HEK293 (cell line): Measurements from ENCODE around the gene ARPP19.

Experiments
- EGR2 ChIP-seq: fragments of 450-650 bp; formaldehyde crosslinking; IDR thresholded peaks from 2 replicates; pipeline ENCODE4 v1.5.1; 2016; ENCODE audit warnings: low read depth, missing biosample characterization, missing genetic modification characterization
- FEZF1 ChIP-seq: fragments of 450-650 bp; formaldehyde crosslinking; IDR thresholded peaks from 2 replicates; pipeline ENCODE4 v1.5.1; 2016; ENCODE audit warnings: missing biosample characterization, missing genetic modification characterization
- HOXA7 ChIP-seq: sonication (generic); formaldehyde crosslinking; IDR thresholded peaks from 2 replicates; pipeline ENCODE4 v1.8.1; 2022; ENCODE audit warnings: missing genetic modification reagents, borderline replicate concordance
- HOXD13 ChIP-seq: sonication (generic); formaldehyde crosslinking; IDR thresholded peaks from 2 replicates; pipeline ENCODE4 v1.8.0; 2022; ENCODE audit warnings: missing genetic modification reagents, borderline replicate concordance
- KLF16 ChIP-seq: fragments of 450-650 bp; formaldehyde crosslinking; IDR thresholded peaks from 2 replicates; pipeline ENCODE4 v1.5.1; 2017; ENCODE audit warnings: missing biosample characterization, missing genetic modification characterization
- OSR2 ChIP-seq: fragments of 450-650 bp; formaldehyde crosslinking; IDR thresholded peaks from 2 replicates; pipeline ENCODE4 v1.5.1; 2016; ENCODE audit warnings: missing biosample characterization, missing genetic modification characterization
- SALL2 ChIP-seq: fragments of 450-650 bp; formaldehyde crosslinking; IDR thresholded peaks from 2 replicates; pipeline ENCODE4 v1.5.0; 2017; ENCODE audit warnings: missing biosample characterization, mild to moderate bottlenecking, missing genetic modification characterization, borderline replicate concordance
- ZBTB20 ChIP-seq: fragments of 450-650 bp; formaldehyde crosslinking; IDR thresholded peaks from 2 replicates; pipeline ENCODE4 v1.5.1; 2016; ENCODE audit warnings: missing biosample characterization, missing genetic modification characterization
- ZBTB21 ChIP-seq: fragments of 450-650 bp; formaldehyde crosslinking; IDR thresholded peaks from 2 replicates; pipeline ENCODE4 v1.5.1; 2017; ENCODE audit warnings: missing biosample characterization, missing genetic modification characterization
- ZFHX2 ChIP-seq: fragments of 450-650 bp; formaldehyde crosslinking; conservative IDR thresholded peaks from 2 replicates; pipeline ENCODE4 v1.5.1; 2016; ENCODE audit warnings: missing biosample characterization, missing genetic modification characterization
- ZFP37 ChIP-seq: fragments of 450-650 bp; formaldehyde crosslinking; IDR thresholded peaks from 2 replicates; pipeline ENCODE4 v1.5.1; 2016; ENCODE audit warnings: missing biosample characterization, missing genetic modification characterization
- ZNF10 ChIP-seq: fragments of 450-650 bp; formaldehyde crosslinking; IDR thresholded peaks from 2 replicates; pipeline ENCODE4 v1.5.1; 2017; ENCODE audit warnings: missing biosample characterization, missing genetic modification characterization
- ZNF138 ChIP-seq: fragments of 450-650 bp; formaldehyde crosslinking; IDR thresholded peaks from 2 replicates; pipeline ENCODE4 v1.5.1; 2016; ENCODE audit warnings: missing biosample characterization, missing genetic modification characterization, borderline replicate concordance
- ZNF140 ChIP-seq: fragments of 450-650 bp; formaldehyde crosslinking; IDR thresholded peaks from 2 replicates; pipeline ENCODE4 v1.5.1; 2016; ENCODE audit warnings: missing biosample characterization, missing genetic modification characterization
- ZNF223 ChIP-seq: fragments of 450-650 bp; formaldehyde crosslinking; IDR thresholded peaks from 2 replicates; pipeline ENCODE4 v1.5.1; 2016; ENCODE audit warnings: missing biosample characterization, missing genetic modification characterization
- ZNF292 ChIP-seq: fragments of 450-650 bp; formaldehyde crosslinking; IDR thresholded peaks from 2 replicates; pipeline ENCODE4 v1.5.1; 2016; ENCODE audit warnings: low read depth, missing biosample characterization, missing genetic modification characterization, borderline replicate concordance
- ZNF394 ChIP-seq: fragments of 450-650 bp; formaldehyde crosslinking; IDR thresholded peaks from 2 replicates; pipeline ENCODE4 v1.5.1; 2016; ENCODE audit warnings: missing biosample characterization, missing genetic modification characterization, mild to moderate bottlenecking, moderate library complexity, borderline replicate concordance
- ZNF404 ChIP-seq: fragments of 450-650 bp; formaldehyde crosslinking; IDR thresholded peaks from 2 replicates; pipeline ENCODE4 v1.5.1; 2017; ENCODE audit warnings: missing biosample characterization, missing genetic modification characterization
- ZNF426 ChIP-seq: fragments of 450-650 bp; formaldehyde crosslinking; IDR thresholded peaks from 2 replicates; pipeline ENCODE4 v1.5.1; 2017; ENCODE audit warnings: missing biosample characterization, missing genetic modification characterization, mild to moderate bottlenecking, inconsistent platforms, moderate library complexity
- ZNF48 ChIP-seq: fragments of 450-650 bp; formaldehyde crosslinking; IDR thresholded peaks from 2 replicates; pipeline ENCODE4 v1.5.1; 2016; ENCODE audit warnings: missing biosample characterization, missing genetic modification characterization
- ZNF510 ChIP-seq: fragments of 450-650 bp; formaldehyde crosslinking; IDR thresholded peaks from 2 replicates; pipeline ENCODE4 v1.5.1; 2018; ENCODE audit warnings: mild to moderate bottlenecking, missing genetic modification characterization, missing biosample characterization; ENCODE audit not compliant: insufficient replicate concordance
- ZNF548 ChIP-seq: fragments of 450-650 bp; formaldehyde crosslinking; IDR thresholded peaks from 2 replicates; pipeline ENCODE4 v1.5.1; 2016; ENCODE audit warnings: missing biosample characterization, missing genetic modification characterization
- ZNF600 ChIP-seq: fragments of 450-650 bp; formaldehyde crosslinking; IDR thresholded peaks from 2 replicates; pipeline ENCODE4 v1.5.1; 2016; ENCODE audit warnings: missing biosample characterization, missing genetic modification characterization
- ZNF610 ChIP-seq: fragments of 450-650 bp; formaldehyde crosslinking; IDR thresholded peaks from 2 replicates; pipeline ENCODE4 v1.5.1; 2016; ENCODE audit warnings: missing biosample characterization, missing genetic modification characterization, borderline replicate concordance
- ZNF664 ChIP-seq: fragments of 450-650 bp; formaldehyde crosslinking; IDR thresholded peaks from 2 replicates; pipeline ENCODE4 v1.5.1; 2016; ENCODE audit warnings: missing biosample characterization, missing genetic modification characterization
- ZNF677 ChIP-seq: fragments of 450-650 bp; IDR thresholded peaks from 2 replicates; pipeline ENCODE4 v1.5.0; 2018; ENCODE audit warnings: missing biosample characterization, mild to moderate bottlenecking, missing genetic modification characterization, moderate library complexity
- ZNF747 ChIP-seq: fragments of 450-650 bp; formaldehyde crosslinking; IDR thresholded peaks from 2 replicates; pipeline ENCODE4 v1.5.1; 2016; ENCODE audit warnings: missing biosample characterization, missing genetic modification characterization
- ZNF768 ChIP-seq: fragments of 450-650 bp; formaldehyde crosslinking; IDR thresholded peaks from 2 replicates; pipeline ENCODE4 v1.5.1; 2018; ENCODE audit warnings: missing biosample characterization, mild to moderate bottlenecking, missing genetic modification characterization
- TF ChIP-seq, protein P1 (sequence below): fragments of 450-650 bp; formaldehyde crosslinking; IDR thresholded peaks from 2 replicates; pipeline ENCODE4 v1.5.1; 2017; ENCODE audit warnings: missing biosample characterization, missing genetic modification characterization
- TF ChIP-seq, protein P2 (sequence below): fragments of 450-650 bp; formaldehyde crosslinking; IDR thresholded peaks from 2 replicates; pipeline ENCODE4 v1.5.1; 2016; ENCODE audit warnings: missing biosample characterization, missing genetic modification characterization, borderline replicate concordance
- TF ChIP-seq, protein P3 (sequence below): fragments of 450-650 bp; formaldehyde crosslinking; IDR thresholded peaks from 2 replicates; pipeline ENCODE4 v1.5.1; 2016; ENCODE audit warnings: missing biosample characterization, missing genetic modification characterization
- TF ChIP-seq, protein P4 (sequence below): fragments of 450-650 bp; formaldehyde crosslinking; IDR thresholded peaks from 2 replicates; pipeline ENCODE4 v1.5.1; 2016; ENCODE audit warnings: missing biosample characterization, missing genetic modification characterization

Gene ARPP19

DNA sequence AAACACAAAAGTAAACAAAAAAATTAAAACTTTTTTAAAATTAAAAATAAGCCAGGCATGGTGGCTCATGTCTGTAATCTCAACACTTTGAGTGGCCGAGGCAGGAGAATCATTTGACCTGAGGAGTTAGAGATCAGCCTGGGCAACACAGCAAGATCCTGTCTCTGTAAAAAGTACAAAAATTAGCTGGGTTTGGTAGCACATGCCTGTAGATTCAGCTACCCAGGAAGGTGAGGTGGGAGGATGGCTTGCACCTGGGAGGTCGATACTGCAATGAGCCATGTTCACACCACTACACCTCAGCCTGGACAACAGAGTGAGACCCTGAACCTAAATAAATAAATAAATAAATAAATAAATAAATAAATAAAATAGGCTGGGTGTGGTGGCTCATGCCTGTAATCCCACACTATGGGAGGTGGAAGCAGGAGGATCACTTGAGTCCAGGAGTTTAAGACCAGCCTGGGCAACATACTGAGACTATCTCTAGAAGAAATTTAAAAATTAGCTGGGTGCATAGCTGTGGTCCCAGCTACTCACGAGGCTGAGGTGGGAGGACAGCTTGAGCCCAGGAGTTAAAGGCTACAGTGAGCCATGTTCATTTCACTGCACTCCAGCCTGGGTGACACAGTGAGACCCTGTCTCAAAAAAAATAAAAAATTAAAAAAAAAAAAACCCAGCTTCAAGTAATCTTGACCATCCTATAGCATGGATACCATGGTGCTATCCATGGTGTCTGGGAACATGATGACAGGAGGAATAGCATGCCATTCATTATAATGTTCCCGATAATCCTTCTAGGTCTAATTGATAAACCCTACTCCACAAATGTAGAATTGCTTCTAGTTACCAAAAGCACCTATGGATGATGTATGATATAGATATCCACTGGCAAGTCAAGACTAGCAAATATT is 44.4 kb downstream of the ARPP19 start (continued):
- TF ChIP-seq ZNF747, result no peak
- no peak for TF ChIP-seq ZBTB20
- no peak for TF ChIP-seq ZNF768 (tag by site-specific recombination)
- no peak for TF ChIP-seq ZNF138 (tag by site-specific recombination)
- peak; percentile 93 for TF ChIP-seq ZNF394
- no peak for TF ChIP-seq ZNF600 (tag by site-specific recombination)
- TF ChIP-seq, protein P1, sequence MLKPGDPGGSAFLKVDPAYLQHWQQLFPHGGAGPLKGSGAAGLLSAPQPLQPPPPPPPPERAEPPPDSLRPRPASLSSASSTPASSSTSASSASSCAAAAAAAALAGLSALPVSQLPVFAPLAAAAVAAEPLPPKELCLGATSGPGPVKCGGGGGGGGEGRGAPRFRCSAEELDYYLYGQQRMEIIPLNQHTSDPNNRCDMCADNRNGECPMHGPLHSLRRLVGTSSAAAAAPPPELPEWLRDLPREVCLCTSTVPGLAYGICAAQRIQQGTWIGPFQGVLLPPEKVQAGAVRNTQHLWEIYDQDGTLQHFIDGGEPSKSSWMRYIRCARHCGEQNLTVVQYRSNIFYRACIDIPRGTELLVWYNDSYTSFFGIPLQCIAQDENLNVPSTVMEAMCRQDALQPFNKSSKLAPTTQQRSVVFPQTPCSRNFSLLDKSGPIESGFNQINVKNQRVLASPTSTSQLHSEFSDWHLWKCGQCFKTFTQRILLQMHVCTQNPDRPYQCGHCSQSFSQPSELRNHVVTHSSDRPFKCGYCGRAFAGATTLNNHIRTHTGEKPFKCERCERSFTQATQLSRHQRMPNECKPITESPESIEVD (tag by site-specific recombination), result no peak
- TF ChIP-seq FEZF1 (tag by site-specific recombination), result no peak
- no peak for TF ChIP-seq ZNF48
- TF ChIP-seq, protein P2, sequence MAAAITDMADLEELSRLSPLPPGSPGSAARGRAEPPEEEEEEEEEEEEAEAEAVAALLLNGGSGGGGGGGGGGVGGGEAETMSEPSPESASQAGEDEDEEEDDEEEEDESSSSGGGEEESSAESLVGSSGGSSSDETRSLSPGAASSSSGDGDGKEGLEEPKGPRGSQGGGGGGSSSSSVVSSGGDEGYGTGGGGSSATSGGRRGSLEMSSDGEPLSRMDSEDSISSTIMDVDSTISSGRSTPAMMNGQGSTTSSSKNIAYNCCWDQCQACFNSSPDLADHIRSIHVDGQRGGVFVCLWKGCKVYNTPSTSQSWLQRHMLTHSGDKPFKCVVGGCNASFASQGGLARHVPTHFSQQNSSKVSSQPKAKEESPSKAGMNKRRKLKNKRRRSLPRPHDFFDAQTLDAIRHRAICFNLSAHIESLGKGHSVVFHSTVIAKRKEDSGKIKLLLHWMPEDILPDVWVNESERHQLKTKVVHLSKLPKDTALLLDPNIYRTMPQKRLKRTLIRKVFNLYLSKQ (tag by site-specific recombination), result no peak
- peak; percentile 19; the same call in 1 of the 2 replicates for TF ChIP-seq ZNF292 (tag by site-specific recombination)
- no peak for TF ChIP-seq ZBTB21 (tag by site-specific recombination)
- TF ChIP-seq EGR2 (tag by site-specific recombination), result no peak
- TF ChIP-seq ZNF426 (tag by site-specific recombination), result peak; percentile 80
- 0 out of 2 replicates have a peak, but pooled peaks have one; percentile 38 for TF ChIP-seq ZNF664 (tag by site-specific recombination)
- peak; percentile 48 for TF ChIP-seq ZNF510 (tag by site-specific recombination)
- no peak for TF ChIP-seq ZNF10 (tag by site-specific recombination)
- no peak for TF ChIP-seq SALL2 (tag by site-specific recombination)
- TF ChIP-seq ZNF610 (tag by site-specific recombination), result no peak
- TF ChIP-seq OSR2 (tag by site-specific recombination), result no peak
- TF ChIP-seq, protein P3, sequence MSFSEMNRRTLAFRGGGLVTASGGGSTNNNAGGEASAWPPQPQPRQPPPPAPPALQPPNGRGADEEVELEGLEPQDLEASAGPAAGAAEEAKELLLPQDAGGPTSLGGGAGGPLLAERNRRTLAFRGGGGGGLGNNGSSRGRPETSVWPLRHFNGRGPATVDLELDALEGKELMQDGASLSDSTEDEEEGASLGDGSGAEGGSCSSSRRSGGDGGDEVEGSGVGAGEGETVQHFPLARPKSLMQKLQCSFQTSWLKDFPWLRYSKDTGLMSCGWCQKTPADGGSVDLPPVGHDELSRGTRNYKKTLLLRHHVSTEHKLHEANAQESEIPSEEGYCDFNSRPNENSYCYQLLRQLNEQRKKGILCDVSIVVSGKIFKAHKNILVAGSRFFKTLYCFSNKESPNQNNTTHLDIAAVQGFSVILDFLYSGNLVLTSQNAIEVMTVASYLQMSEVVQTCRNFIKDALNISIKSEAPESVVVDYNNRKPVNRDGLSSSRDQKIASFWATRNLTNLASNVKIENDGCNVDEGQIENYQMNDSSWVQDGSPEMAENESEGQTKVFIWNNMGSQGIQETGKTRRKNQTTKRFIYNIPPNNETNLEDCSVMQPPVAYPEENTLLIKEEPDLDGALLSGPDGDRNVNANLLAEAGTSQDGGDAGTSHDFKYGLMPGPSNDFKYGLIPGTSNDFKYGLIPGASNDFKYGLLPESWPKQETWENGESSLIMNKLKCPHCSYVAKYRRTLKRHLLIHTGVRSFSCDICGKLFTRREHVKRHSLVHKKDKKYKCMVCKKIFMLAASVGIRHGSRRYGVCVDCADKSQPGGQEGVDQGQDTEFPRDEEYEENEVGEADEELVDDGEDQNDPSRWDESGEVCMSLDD (tag by site-specific recombination), result no peak
- no peak for TF ChIP-seq ZNF677 (tag by site-specific recombination)
- no peak for TF ChIP-seq ZFHX2 (tag by site-specific recombination)
- no peak for TF ChIP-seq ZNF548
- TF ChIP-seq ZNF404 (tag by site-specific recombination), result 0 out of 2 replicates have a peak, but pooled peaks have one; percentile 36
- TF ChIP-seq ZNF223 (tag by site-specific recombination), result peak; percentile 57; the same call in 1 of the 2 replicates
- no peak for TF ChIP-seq HOXD13 (CRISPR knock-in tag)
- TF ChIP-seq, protein P4, sequence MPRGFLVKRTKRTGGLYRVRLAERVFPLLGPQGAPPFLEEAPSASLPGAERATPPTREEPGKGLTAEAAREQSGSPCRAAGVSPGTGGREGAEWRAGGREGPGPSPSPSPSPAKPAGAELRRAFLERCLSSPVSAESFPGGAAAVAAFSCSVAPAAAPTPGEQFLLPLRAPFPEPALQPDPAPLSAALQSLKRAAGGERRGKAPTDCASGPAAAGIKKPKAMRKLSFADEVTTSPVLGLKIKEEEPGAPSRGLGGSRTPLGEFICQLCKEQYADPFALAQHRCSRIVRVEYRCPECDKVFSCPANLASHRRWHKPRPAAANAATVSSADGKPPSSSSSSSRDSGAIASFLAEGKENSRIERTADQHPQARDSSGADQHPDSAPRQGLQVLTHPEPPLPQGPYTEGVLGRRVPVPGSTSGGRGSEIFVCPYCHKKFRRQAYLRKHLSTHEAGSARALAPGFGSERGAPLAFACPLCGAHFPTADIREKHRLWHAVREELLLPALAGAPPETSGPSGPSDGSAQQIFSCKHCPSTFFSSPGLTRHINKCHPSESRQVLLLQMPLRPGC (tag by site-specific recombination), result no peak
- no peak for TF ChIP-seq KLF16 (tag by site-specific recombination)
- peak; percentile 57; the same call in 1 of the 2 replicates for TF ChIP-seq ZNF140 (tag by site-specific recombination)
- no peak for TF ChIP-seq ZFP37 (tag by site-specific recombination)
- TF ChIP-seq HOXA7 (CRISPR knock-in tag), result no peak
